Glomerular visceral epithelial cell (primary cell): ENCODE measurements around the gene RRAS.

Source experiments
- DNase-seq: peaks from one replicate; pipeline ENCODE4 v3.0.0-alpha.2; 2016; ENCODE audit errors: extremely low spot score

RRAS gene

DNA sequence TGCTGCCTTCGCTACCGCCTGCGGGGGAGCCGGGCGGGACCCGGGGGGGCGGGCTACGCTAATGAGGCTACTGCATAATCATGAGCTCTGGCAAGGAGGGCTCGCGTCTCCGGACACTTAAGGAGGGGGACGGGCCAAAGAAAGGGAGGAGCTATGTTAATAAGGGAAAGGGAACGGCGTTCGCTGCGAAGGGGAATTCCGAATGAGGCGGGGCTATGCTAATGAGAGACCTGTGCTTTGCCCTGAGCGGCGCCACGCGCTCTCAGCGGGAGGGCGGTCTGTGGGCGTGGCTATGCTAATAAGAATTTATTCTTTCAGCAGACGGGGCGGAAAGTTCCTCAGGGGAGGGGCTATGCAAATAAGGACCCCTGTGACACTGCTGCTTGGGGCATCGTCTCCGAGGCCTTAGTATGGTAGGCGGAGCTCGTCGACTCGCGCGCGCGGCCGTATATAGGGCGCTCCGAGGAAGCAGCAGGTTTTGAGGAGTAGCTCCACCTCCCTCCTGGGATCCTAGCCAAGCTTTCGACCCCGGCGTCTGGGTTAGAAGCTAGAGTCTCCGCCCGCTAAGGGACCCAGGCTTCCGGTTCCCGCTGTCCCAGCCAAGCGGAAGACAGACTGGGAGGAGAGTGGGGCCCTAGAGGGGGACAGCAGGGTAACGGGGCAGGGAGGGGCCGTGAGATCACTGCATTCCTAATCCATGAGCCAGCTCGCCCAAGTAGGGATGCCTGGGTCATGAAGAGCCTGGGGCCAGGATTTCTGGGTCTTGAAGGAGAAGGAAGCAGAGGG is at the start of gene RRAS:
RRAS (minus strand) TSS at position 31 of the 786 bp plus-strand sequence. CDS start 45 bp downstream, outside the sequence.
- peak; percentile 100 for DNase-seq

DNA sequence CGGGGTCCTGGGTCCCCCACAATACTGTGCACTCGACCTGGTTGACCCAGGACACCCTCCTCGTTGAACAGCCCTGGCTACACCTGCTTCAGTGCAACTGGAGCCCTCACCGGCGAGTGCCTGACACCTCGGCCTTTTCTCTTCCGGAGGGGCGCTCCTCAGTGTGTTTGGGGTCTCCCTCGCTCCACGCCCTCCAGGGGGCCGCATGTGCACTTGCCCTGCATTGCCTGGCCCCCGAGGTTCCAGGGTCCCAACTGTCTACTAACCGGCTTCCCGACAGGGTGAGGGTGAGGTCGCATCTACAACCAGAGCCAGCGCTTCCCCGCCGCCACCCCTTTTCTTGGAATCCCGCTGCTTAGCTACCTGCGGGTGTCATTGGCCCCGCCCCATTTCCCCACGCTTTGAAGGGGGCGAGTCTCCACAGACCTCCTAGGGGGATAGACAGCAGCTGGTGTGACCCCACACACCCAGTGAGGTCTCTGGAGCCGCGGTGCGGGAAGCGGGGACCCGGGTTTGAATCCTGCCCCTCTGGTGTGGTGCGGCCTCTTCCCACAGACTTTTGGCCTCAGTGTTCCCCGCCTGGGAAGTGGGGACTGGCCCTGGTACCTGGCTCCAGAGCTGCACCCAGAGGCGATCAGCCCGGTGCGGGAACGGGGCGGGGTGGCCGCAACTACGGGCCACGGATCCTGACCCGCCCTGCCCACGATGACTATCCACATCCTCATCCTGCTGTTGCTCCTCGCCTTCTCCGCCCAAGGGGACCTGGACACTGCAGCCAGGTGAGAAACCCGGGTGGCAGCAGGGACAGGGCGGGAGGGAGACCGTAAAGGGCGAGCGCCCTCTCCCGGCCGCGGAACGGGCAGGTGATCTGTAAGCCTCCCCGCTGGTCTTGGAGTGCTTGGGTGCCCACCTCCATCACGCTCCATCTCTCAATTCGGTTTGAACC is 49.5 kb upstream of the RRAS start, which contains the start of gene ADM5:
ADM5 (plus strand) TSS at position 462 of the 946 bp plus-strand sequence; CDS start at position 706, 244 bp downstream.
- no peak for DNase-seq

GRCh38 chr19:49688531-49689132 is 48.7 kb upstream of the RRAS start:
- no peak for DNase-seq

DNA sequence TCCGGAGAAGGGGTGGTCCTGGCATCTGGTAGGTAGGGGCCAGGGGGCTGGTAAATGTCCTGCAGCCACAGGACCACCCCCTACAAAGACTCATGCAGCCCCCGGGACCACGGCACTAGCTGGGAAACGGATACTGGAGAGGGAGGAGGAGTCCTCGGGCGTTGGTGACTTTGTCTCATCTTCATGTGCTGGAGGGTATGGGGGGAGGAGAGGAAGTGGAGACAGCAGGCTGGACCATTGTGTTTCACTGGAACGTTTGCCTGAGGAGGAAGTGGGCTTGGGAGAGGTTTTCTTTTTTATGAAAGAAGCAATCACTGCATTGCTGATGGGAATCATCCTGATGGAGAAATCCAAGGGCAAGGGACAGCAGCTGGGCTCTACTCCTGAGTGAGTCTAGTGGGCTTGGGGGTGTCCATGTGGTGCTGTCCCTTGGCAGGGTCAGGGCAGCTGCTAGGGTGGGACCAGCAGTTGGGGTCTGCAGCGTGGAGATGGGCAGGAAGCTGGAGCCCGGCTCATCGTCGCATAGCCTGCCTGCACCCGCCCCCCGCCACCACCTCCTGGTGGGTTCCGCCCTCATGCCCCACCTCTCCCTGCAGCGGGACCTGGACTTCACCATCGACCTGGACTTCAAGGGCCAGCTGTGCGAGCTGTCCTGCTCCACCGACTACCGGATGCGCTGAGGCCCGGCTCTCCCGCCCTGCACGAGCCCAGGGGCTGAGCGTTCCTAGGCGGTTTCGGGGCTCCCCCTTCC is 47.8 kb upstream of the RRAS start:
- DNase-seq = no peak

- DNase-seq = no peak
Observed at GRCh38 chr19:49687150-49687549, 47.2 kb upstream of the RRAS start.

GRCh38 chr19:49686503-49687088 is 46.7 kb upstream of the RRAS start:
- no peak for DNase-seq

GRCh38 chr19:49685845-49686332 is 45.9 kb upstream of the RRAS start:
- no peak for DNase-seq

GRCh38 chr19:49684983-49685553 is 45.1 kb upstream of the RRAS start:
- no peak for DNase-seq

GRCh38 chr19:49684251-49684982 is 44.5 kb upstream of the RRAS start:
- DNase-seq = no peak

DNA sequence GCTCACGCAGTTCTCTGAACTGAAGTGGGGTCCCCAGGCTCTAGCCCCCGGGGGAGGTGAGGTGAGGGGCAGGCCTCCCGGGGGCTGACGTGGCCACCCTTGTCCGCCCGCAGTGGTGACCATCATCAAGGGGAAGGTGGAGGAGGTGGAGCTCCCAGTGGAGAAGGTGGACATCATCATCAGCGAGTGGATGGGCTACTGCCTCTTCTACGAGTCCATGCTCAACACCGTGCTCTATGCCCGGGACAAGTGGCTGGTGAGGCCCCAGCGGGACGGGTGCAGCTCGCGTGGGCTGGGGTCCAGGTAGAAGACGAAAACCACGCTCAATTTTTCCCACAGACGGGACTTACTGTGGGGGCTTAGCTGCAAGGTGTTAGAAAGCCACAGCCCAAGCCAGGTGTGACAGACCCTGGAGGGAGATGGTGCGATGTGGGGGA is 43.9 kb upstream of the RRAS start:
- DNase-seq = no peak

- DNase-seq = no peak
Observed at GRCh38 chr19:49682274-49682673, 42.3 kb upstream of the RRAS start.

DNA sequence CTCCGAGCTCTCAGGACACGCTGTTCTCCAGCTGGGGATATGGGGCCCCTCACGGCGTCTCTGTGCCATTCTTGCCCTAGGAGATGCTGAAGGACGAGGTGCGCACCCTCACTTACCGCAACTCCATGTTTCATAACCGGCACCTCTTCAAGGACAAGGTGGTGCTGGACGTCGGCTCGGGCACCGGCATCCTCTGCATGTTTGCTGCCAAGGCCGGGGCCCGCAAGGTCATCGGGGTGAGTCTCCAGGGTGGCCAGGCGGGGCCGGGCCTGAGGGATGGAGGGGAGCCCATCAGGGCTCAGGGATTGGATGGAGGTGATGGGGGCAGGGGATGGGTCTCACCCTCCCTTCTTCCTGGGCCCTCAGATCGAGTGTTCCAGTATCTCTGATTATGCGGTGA is 41.9 kb upstream of the RRAS start:
- no peak for DNase-seq

DNA sequence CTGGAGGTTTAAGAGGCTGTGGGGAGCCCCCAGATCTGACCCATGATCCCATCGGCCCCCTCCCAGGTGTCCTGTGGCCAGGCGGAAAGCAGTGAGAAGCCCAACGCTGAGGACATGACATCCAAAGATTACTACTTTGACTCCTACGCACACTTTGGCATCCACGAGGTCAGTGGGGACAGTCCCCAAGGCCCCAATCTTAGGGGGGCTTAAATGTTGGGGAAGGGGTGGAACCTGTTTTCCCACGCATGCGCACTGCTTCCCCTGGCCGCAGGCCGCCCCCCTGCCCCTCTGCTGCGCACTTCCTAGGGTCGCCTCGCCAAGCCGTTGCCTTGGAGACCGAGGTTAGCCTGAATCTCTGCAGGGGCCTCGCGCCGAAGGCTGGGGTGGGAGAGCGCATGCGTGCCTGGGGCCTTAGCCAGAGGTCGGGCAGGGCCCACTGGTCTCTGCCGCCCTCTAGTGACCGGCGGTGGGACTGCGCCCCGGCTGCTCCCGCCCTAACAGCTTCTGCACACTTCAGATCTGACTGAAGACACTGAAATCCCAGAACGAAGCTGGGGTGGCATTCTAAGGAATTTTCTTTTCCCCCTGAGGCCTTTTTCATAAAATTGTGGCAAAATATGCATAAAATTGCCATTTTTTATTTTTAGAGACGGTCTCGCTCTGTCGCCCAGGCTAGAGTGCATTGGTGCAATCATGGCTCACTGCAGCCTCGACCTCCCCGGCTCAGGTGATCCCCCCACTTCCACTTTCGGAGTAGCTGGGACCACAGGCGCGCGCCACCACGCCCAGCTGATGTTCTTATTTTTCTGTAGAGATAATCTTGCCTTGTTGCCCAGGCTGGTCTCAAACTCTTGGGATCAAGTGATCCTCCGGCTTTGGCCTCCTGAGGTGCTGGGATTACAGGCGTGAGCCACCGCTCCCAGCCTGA is 40.7 kb upstream of the RRAS start:
- peak; percentile 92 for DNase-seq

DNA sequence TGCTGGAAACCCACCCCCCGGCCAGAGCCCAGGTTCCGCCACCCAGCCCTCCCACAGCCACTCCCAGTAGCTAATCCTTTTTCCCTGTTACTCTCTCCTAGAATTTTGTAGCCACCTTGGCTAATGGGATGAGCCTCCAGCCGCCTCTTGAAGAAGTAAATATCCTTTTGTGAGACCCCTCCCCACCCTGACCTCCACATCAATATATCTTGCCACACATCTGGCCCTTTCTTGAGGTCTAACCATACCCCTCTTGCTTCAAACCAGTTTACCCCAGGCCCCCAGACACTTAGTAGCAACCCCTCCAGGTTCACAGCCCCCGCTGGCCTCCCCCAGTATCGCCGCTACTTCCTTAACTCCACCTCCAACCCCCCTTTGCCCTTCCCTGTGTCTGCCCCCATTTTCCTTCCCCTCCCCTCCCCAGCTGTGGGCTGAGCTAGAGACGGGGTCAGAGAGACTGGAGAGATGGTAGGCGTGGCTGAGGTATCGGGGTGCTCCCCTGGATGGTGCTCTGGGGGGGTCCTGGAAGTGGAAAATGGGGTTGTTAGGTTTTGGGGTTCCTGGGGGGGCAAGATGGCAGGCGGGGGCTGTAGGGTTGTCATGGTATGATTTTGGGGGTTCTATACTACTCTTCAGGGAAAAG is 39.9 kb upstream of the RRAS start:
- no peak for DNase-seq

GRCh38 chr19:49678985-49679770 is 39.2 kb upstream of the RRAS start:
- DNase-seq = no peak

DNA sequence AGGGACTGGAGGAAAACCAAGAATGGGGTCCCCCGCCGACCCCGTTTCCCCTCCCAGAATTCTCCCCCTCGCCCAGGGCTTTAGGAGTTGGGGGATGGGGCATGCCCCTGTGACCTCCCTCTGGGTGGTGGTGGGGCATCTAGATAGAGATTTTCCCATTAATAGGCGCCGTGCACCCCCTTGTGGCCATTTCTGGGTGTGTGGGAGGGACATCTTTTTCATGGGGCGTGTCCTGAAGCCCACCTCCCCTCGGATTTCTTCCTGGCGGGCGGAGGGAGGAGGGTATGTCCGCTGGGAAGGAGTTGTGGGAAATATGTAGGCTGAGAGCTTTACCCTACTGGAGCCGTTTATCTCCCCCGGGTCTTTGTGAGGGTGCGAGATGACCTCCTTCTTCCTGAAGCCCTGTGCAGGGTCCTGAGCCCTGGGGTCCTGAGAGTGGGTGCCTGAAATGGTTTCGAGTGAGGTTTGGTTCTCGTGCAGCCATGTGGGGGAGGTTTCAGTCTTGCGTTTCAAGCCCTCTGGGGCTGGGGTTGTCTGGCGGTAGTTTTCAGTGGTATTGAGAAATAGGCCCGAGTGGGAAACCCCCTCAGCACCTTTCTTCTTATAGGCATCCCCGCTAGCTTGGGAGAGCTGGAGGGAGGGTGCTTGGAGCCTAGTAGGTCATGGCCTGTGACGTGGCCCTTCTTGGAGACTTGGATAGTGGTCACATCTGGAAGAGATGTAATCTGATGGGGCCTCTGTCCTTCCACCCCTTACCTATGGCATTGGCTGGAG is 38.1 kb upstream of the RRAS start:
- peak; percentile 77 for DNase-seq
